Tibial nerve (tissue), 4 donors: ENCODE results near the gene ETS2.

ENCODE experiments used
- CTCF ChIP-seq, 5 experiments: fragments of 200-600 bp in 3 of 5; fragments of 450-650 bp in 2 of 5; sonication (generic) in 3 of 5; IDR thresholded peaks; one replicate each; pipeline ENCODE4 v1.5.1; 2016 to 2019; ENCODE audit warnings: antibody characterized with exemption in 5 of 5, mild to moderate bottlenecking in 3 of 5, moderate library complexity in 2 of 5
- EP300 ChIP-seq, 2 donors: sonication (generic); formaldehyde crosslinking; IDR thresholded peaks; one replicate each; pipeline ENCODE4 v1.6.1; 2017; ENCODE audit warnings: antibody characterized with exemption in 2 of 2, mild to moderate bottlenecking in 1 of 2
- POLR2A ChIP-seq, 2 donors: fragments of 450-650 bp; IDR thresholded peaks; one replicate each; pipeline ENCODE4 v1.6.1; 2017; ENCODE audit warnings: antibody characterized with exemption in 2 of 2, mild to moderate bottlenecking in 2 of 2, moderate library complexity in 2 of 2

- TF ChIP-seq CTCF (IDR thresholded peaks at IDR 0.05) (no peak), EP300 (IDR thresholded peaks at IDR 0.05) (no peak), POLR2A (IDR thresholded peaks at IDR 0.05) (no peak)
Observed at GRCh38 chr21:38869946-38870345, 64.2 kb downstream of the ETS2 start.
